Thymus (tissue), 11 donors: ENCODE measurements around the gene ST6GAL1. TPM values are rescaled to one million over a fixed set of nuclear protein-coding genes. Genes with fewer than 3 reads are reported as not detected.
"Not testable (repeated sequence)": the region's sequence is repeated elsewhere in the genome, so short reads cannot be mapped to it uniquely, and the experiment has no call there.

ENCODE experiments used
- DNase-seq, 9 donors: peaks; one replicate each; pipeline ENCODE4 v3.0.0-alpha.2; 2013; ENCODE audit warnings: low spot score in 9 of 9, low read depth in 6 of 9, missing footprints in 1 of 9
- H3K27ac ChIP-seq, 2 donors: one replicate each; pipeline ENCODE4 v1.5.1; 2013; ENCODE audit warnings: control low read depth in 1 of 2, low read depth in 1 of 2, low read length in 1 of 2, mild to moderate bottlenecking in 1 of 2, moderate library complexity in 1 of 2
- H3K27me3 ChIP-seq, 2 donors: one replicate each; pipeline ENCODE4 v1.5.1; 2013; ENCODE audit warnings: low read length in 1 of 2; ENCODE audit not compliant: control insufficient read depth in 2 of 2, insufficient read depth in 1 of 2
- H3K36me3 ChIP-seq, 2 donors: one replicate each; pipeline ENCODE4 v1.5.1; 2013; ENCODE audit warnings: low read length in 1 of 2, mild to moderate bottlenecking in 1 of 2, moderate library complexity in 1 of 2; ENCODE audit not compliant: control insufficient read depth in 2 of 2, insufficient read depth in 2 of 2
- H3K4me1 ChIP-seq, 2 donors: one replicate each; pipeline ENCODE4 v1.5.1; 2013; ENCODE audit warnings: low read length in 2 of 2; ENCODE audit not compliant: control insufficient read depth in 2 of 2, insufficient read depth in 2 of 2
- H3K4me3 ChIP-seq, 2 donors: one replicate each; pipeline ENCODE4 v1.5.1; 2013; ENCODE audit warnings: low read length in 2 of 2, control low read depth in 1 of 2, mild to moderate bottlenecking in 1 of 2
- H3K9me3 ChIP-seq, 2 donors: one replicate each; pipeline ENCODE4 v1.5.1; 2013; ENCODE audit warnings: low read length in 1 of 2, mild to moderate bottlenecking in 1 of 2; ENCODE audit not compliant: control insufficient read depth in 2 of 2, insufficient read depth in 1 of 2
- WGBS: extraction: QIAGEN DNeasy Blood & Tissue Kit; methylation state at CpG from one replicate; pipeline ENCODE4 v1.1.7; 2013; 5-methylcytosine and 5-hydroxymethylcytosine counted together
- polyA plus RNA-seq: library from polyadenylated mRNA; stranded (reverse); fragments of 200-250 nt; gene quantifications from one replicate; pipeline ENCODE4 v1.2.3, GENCODE V29; 2013
- total RNA-seq: library from RNA; stranded (reverse); fragments of 120-200 nt; gene quantifications from one replicate; pipeline ENCODE4 v1.2.4, GENCODE V29; 2013
- donor health status: healthy.

The ST6GAL1 gene
- total and polyA plus RNA-seq, 2 donors, result 37.6 to 39.2 TPM

GRCh38 chr3:186888569-186888968, 41.8 kb upstream of the ST6GAL1 start:
- no peak for DNase-seq
- Histone ChIP-seq H3K27ac (no peak overlapping the region), H3K36me3 (no peaks in the 10 kb centered on the region), H3K9me3 (no peaks in the 10 kb centered on the region), H3K27me3 (no peaks in the 10 kb centered on the region), H3K4me1 (no peaks in the 10 kb centered on the region), H3K4me3 (no peak overlapping the region)
- WGBS, result 13% methylated on average over 6 of the region's 6 CpGs

- 96% methylated on average over 4 of the region's 4 CpGs for WGBS
- not testable (repeated sequence) for H3K4me1 ChIP-seq, H3K36me3 ChIP-seq, H3K4me3 ChIP-seq, H3K27me3 ChIP-seq, DNase-seq, H3K27ac ChIP-seq, H3K9me3 ChIP-seq
Observed at GRCh38 chr3:186889698-186890097, 40.6 kb upstream of the ST6GAL1 start.

GRCh38 chr3:186890911-186891310, 39.4 kb upstream of the ST6GAL1 start:
- Histone ChIP-seq H3K4me1 (no peaks in the 10 kb centered on the region), H3K36me3 (no peaks in the 10 kb centered on the region), H3K9me3 (peaks cover 0 to 6% of the 10 kb centered on the region in 2 donors), H3K4me3 (no peak overlapping the region), H3K27ac (no peak overlapping the region), H3K27me3 (no peaks in the 10 kb centered on the region)
- DNase-seq, result no peak

DNA sequence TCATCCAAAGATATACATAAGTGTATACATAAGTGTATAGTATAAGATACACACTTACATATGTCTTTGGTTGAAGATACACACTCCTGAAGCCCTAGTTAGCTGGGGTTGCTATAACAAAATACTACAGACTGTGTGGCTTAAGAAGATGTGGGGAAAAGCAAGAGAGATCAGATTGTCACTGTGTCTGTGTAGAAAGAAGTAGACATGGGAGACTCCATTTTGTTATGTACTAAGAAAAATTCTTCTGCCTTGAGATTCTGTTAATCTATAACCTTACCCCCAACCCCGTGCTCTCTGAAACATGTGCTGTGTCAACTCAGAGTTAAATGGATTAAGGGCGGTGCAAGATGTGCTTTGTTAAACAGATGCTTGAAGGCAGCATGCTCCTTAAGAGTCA, 37.3 kb upstream of the ST6GAL1 start:
- WGBS, result no CpG with 5 or more reads among the region's 2 CpGs

DNA sequence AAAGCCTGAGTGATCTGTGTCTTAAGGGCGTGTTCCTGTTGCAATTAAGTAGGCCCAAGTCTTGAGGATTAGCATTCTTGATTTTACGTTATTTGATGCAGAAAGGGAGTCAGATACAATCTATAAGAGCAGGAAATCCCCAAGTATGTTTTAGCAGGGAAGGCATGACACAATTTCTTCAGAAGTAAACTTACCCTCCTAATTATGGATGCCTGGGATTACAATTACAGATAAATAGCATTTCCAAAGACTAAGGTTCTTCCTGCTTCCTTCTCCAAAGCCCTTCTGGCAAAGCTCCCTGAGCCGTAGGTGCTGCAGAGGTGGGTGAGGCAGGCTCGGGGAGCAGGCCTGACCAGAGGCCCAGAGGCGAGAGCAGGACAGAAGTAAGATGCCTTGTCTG, 34.9 kb upstream of the ST6GAL1 start:
- Histone ChIP-seq H3K9me3 (peaks cover 0 to 6% of the 10 kb centered on the region in 2 donors), H3K4me3 (no peak overlapping the region), H3K4me1 (no peaks in the 10 kb centered on the region), H3K27me3 (no peaks in the 10 kb centered on the region), H3K27ac (no peak overlapping the region), H3K36me3 (no peaks in the 10 kb centered on the region)
- no peak for DNase-seq
- WGBS, result 97% methylated on average over 5 of the region's 5 CpGs

More for the DNA sequence above, 37.3 kb upstream of the ST6GAL1 start:
- not testable (repeated sequence) for H3K36me3 ChIP-seq, H3K4me1 ChIP-seq, DNase-seq, H3K9me3 ChIP-seq, H3K27me3 ChIP-seq, H3K4me3 ChIP-seq, H3K27ac ChIP-seq

DNA sequence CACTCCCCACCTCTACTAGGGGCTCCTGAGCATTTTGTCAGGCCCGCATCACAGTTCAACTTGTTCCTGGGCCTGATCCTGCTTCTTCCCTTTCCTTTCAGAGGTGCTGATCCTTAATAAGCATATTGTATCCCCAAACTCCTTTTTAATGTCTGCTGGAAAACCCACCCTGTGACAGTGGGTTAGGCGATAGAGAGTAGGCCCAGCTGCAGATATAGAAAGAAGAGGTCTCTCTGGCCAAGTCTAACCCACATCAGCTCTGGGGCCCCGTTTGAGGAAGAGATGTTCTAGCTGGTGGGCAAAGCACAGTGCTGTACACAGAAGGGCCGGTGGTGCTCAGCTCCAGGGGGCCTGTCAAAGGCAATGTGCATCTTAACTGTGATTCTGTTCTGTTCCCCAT, 34.3 kb upstream of the ST6GAL1 start:
- Histone ChIP-seq H3K4me1 (no peaks in the 10 kb centered on the region), H3K4me3 (no peak overlapping the region), H3K27ac (no peak overlapping the region), H3K27me3 (no peaks in the 10 kb centered on the region), H3K36me3 (no peaks in the 10 kb centered on the region), H3K9me3 (peaks cover 0 to 6% of the 10 kb centered on the region in 2 donors)
- no peak for DNase-seq
- 97% methylated on average over 4 of the region's 4 CpGs for WGBS

GRCh38 chr3:186896875-186897274, 33.5 kb upstream of the ST6GAL1 start:
- Histone ChIP-seq H3K27me3 (no peaks in the 10 kb centered on the region), H3K36me3 (no peaks in the 10 kb centered on the region), H3K9me3 (peaks cover 0 to 6% of the 10 kb centered on the region in 2 donors), H3K4me1 (no peaks in the 10 kb centered on the region), H3K27ac (no peak overlapping the region), H3K4me3 (no peak overlapping the region)
- DNase-seq, result no peak
- WGBS, result 94% methylated on average over 4 of the region's 4 CpGs

- Histone ChIP-seq H3K36me3 (no peaks in the 10 kb centered on the region), H3K27ac (no peak overlapping the region), H3K27me3 (no peaks in the 10 kb centered on the region), H3K4me1 (no peaks in the 10 kb centered on the region), H3K4me3 (no peak overlapping the region), H3K9me3 (no peaks in the 10 kb centered on the region)
- WGBS, result 98% methylated on average over 1 of the region's 1 CpG
- DNase-seq, result no peak
Observed at GRCh38 chr3:186901135-186901734, 29.1 kb upstream of the ST6GAL1 start.

GRCh38 chr3:186902154-186902553, 28.2 kb upstream of the ST6GAL1 start:
- DNase-seq, result no peak
- Histone ChIP-seq H3K4me3 (no peak overlapping the region), H3K36me3 (no peaks in the 10 kb centered on the region), H3K9me3 (no peaks in the 10 kb centered on the region), H3K27ac (no peak overlapping the region), H3K4me1 (no peaks in the 10 kb centered on the region), H3K27me3 (no peaks in the 10 kb centered on the region)
- 72% methylated on average over 3 of the region's 3 CpGs for WGBS

GRCh38 chr3:186902713-186903112, 27.6 kb upstream of the ST6GAL1 start:
- Histone ChIP-seq H3K27me3 (no peaks in the 10 kb centered on the region), H3K4me1 (no peaks in the 10 kb centered on the region), H3K36me3 (no peaks in the 10 kb centered on the region), H3K27ac (no peak overlapping the region), H3K9me3 (no peaks in the 10 kb centered on the region), H3K4me3 (no peak overlapping the region)
- WGBS, result 95% methylated on average over 2 of the region's 2 CpGs
- no peak for DNase-seq
